Body of pancreas (tissue), 4 donors: Measurements from ENCODE around the gene NXF1. TPM values are rescaled to one million over a fixed set of nuclear protein-coding genes. Genes with fewer than 3 reads are reported as not detected.
A peak's percentile ranks its signal among the peaks of the same experiment; 100 is the strongest.

Experiments used
- ATAC-seq: fragments of 150-250 bp; one replicate; pipeline ENCODE4 v1.9.1; 2016
- DNase-seq, 4 donors: peaks; one replicate each; pipeline ENCODE4 v3.0.0-alpha.2; 2019
- H3K27ac ChIP-seq, 4 donors: fragments of 200-600 bp; sonication (generic); 1 replicate in 3 of 4; 2 replicates in 1 of 4; pipeline versions ENCODE4 v1.5.1 to v1.6.1; 2016 to 2019; ENCODE audit warnings: mild to moderate bottlenecking in 1 of 4, mixed read lengths in 1 of 4, moderate library complexity in 1 of 4
- H3K27me3 ChIP-seq, 2 donors: fragments of 200-600 bp; sonication (generic); one replicate each; pipeline ENCODE4 v1.6.0; 2016; ENCODE audit warnings: mild to moderate bottlenecking in 1 of 2
- H3K36me3 ChIP-seq, 2 donors: fragments of 200-600 bp; sonication (generic); replicated peaks in 1 of 2; 2 replicates each; pipeline ENCODE4 v1.5.1; 2016; ENCODE audit warnings: low read depth in 2 of 2; ENCODE audit not compliant: insufficient read depth in 1 of 2
- H3K4me1 ChIP-seq: fragments of 200-600 bp; sonication (generic); one replicate; pipeline ENCODE4 v1.6.0; 2016
- H3K4me3 ChIP-seq, 2 donors: fragments of 200-600 bp; sonication (generic); 1 replicate in 1 of 2; 2 replicates in 1 of 2; pipeline ENCODE4 v1.5.1; 2016 to 2019
- H3K9me3 ChIP-seq, 3 donors: fragments of 200-600 bp; sonication (generic); 1 replicate in 2 of 3; 2 replicates in 1 of 3; pipeline ENCODE4 v1.5.1; 2016
- CTCF ChIP-seq, 7 experiments: fragments of 450-650 bp in 4 of 7; fragments of 200-600 bp in 3 of 7; sonication (generic) in 3 of 7; IDR thresholded peaks; one replicate each; pipeline ENCODE4 v1.5.1; 2016 to 2019; ENCODE audit warnings: antibody characterized with exemption in 7 of 7
- POLR2A ChIP-seq, 3 donors: fragments of 450-650 bp; IDR thresholded peaks; one replicate each; pipeline ENCODE4 v1.6.1; 2016; ENCODE audit warnings: antibody characterized with exemption in 3 of 3, mild to moderate bottlenecking in 2 of 3
- WGBS, 2 donors: methylation state at CpG; one replicate each; pipeline ENCODE4 v1.1.5; 2017; 5-methylcytosine and 5-hydroxymethylcytosine counted together
- intact Hi-C: fragments of 100-400 bp; cut with DNase I; formaldehyde crosslinking; loops from one replicate; pipeline ENCODE4 v1.15.1; 2023
- total RNA-seq, 2 donors: library from RNA; depleted of rRNA; stranded (reverse); fragments of >200 nt; gene quantifications; one replicate each; pipeline ENCODE4 v1.1.0, GENCODE V29; 2016

The NXF1 gene
- total RNA-seq, 2 donors from 2014 or later, result 49.8 to 108 TPM

DNA sequence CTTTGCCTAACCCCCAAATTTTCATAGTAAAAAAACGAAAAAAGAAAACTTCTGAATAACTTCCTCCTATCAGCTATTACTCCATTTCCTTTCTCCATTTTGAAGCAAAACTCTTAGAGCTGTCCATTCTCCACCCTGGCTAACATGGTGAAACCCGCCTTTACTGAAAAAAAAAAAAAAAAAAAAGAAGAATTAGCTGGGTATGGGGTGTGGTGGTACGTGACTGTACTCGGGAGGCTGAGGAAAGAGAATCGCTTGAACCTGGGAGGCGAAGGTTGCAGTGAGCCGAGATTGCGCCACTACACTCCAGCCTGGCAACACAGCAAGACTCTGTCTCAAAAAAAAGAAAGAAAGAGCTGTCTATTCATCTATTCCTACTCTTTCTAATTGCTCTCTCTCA is 11.3 kb upstream of the NXF1 start:
- H3K36me3 ChIP-seq, result peaks cover 0 to 21% of the 10 kb centered on the region in 2 donors
- no peaks in the 10 kb centered on the region for H3K9me3 ChIP-seq
- H3K4me1 ChIP-seq, result no peaks in the 10 kb centered on the region
- TF ChIP-seq POLR2A (IDR thresholded peaks at IDR 0.05), result no peak
- DNase-seq (no peak), ATAC-seq (no peak)
- 78 to 90% methylated on average over 8 of the region's 8 CpGs for WGBS, 2 donors
- no peak overlapping the region for H3K27ac ChIP-seq
- H3K4me3 ChIP-seq, result no peak overlapping the region
- intact Hi-C loops, result no loop called here
- H3K27me3 ChIP-seq, result no peaks in the 10 kb centered on the region

DNA sequence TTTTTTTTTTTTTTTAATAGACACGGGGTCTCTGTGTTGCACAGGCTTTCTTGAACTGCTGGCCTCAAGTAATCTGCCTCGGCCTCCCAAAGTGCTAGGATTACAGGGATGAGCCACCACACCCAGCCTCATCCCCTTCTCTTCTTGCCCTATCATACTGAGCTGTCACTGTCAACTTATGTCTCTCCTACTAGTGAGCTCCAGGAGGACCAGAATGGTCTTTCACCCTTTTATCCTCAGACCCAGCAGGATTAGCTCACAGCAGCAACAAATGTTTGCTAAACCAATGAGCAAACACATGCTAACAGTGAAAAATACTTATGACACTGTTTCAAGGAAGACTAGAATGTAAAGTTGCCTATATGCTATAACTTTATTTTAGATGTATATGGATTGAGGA is 6.4 kb upstream of the NXF1 start:
- ATAC-seq (no peak), DNase-seq (no peak)
- 74 to 83% methylated on average over 2 of the region's 2 CpGs for WGBS, 2 donors
- H3K4me3 ChIP-seq, result no peak overlapping the region
- no peaks in the 10 kb centered on the region for H3K36me3 ChIP-seq
- H3K27ac ChIP-seq, result no peak overlapping the region
- TF ChIP-seq CTCF (IDR thresholded peaks at IDR 0.05), result no peak
- no peak for TF ChIP-seq POLR2A (IDR thresholded peaks at IDR 0.05)
- no peaks in the 10 kb centered on the region for H3K9me3 ChIP-seq
- intact Hi-C loops, result no loop called here
- H3K27me3 ChIP-seq, result no peaks in the 10 kb centered on the region
- peaks cover 1% of the 10 kb centered on the region for H3K4me1 ChIP-seq

DNA sequence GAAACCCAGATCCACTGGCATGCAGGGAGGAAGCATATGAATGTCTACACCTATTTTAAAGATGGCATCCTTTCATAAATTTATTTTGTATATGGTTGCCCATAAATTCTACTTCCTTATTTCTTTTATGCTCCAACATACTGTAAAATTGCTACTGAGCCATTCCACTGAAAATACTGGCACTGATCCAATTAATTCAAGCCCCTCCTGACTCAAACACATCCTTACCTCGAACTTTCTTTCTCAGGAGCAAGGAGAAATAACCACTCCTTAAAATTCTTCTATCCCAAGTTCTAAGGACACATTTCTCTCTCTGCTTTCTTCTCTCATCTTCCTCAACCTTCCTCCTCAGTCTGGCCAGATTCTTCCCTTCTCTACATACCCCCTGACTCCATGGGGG is 5.5 kb upstream of the NXF1 start:
- no peak for ATAC-seq
- H3K36me3 ChIP-seq, result no peaks in the 10 kb centered on the region
- no peak for TF ChIP-seq POLR2A (IDR thresholded peaks at IDR 0.05)
- no peak for TF ChIP-seq CTCF (IDR thresholded peaks at IDR 0.05)

DNA sequence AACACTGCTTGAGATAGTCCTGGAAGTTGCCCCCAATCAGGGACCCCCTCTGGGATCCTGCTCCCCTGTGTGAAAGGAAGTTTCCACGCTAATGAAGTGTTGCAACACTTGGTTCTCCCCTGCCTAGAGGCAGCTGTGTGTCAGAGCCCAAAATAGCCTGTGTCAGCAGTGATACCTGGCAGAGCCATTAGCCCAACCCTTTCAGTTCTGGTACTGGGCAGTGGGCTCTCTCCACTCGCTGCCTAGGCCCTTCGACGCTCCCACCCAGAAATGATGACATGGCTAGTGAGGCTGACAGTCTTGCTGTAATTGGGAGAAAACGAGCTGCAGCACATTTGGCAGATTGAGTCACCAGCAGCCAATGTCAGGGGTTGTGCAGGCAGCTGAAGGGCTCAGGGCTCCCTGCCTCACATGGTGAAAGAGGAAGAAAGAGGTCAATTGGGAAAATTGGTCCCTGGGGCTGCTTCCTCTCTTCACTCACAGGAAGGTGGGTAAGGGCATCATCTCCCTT is 1.4 kb upstream of the NXF1 start:
- WGBS, 2 donors, result 63 to 80% methylated on average over 4 to 5 of the region's 5 CpGs
- ATAC-seq (no peak), DNase-seq (peak in 3 of 4 donors; percentile 15 to 47 (median 27))
- Histone ChIP-seq H3K36me3 (no peaks in the 10 kb centered on the region), H3K4me1 (peaks cover 25% of the 10 kb centered on the region), H3K9me3 (no peaks in the 10 kb centered on the region), H3K4me3 (no peak overlapping the region), H3K27ac (peak overlapping the region; percentile 53 to 92 (median 84)), H3K27me3 (no peaks in the 10 kb centered on the region)
- intact Hi-C loops, result no loop called here
- no peak for TF ChIP-seq CTCF (IDR thresholded peaks at IDR 0.05)
- TF ChIP-seq POLR2A (IDR thresholded peaks at IDR 0.05), result peak in 1 of 3 donors; percentile 5

More for the DNA sequence above, 5.5 kb upstream of the NXF1 start:
- intact Hi-C loops, result no loop called here
- Histone ChIP-seq H3K27ac (no peak overlapping the region), H3K4me1 (peaks cover 11% of the 10 kb centered on the region), H3K27me3 (no peaks in the 10 kb centered on the region), H3K9me3 (no peaks in the 10 kb centered on the region), H3K4me3 (no peak overlapping the region)
- WGBS, 2 donors, result 14 to 20% methylated on average over 1 of the region's 1 CpG
- DNase-seq, result no peak

DNA sequence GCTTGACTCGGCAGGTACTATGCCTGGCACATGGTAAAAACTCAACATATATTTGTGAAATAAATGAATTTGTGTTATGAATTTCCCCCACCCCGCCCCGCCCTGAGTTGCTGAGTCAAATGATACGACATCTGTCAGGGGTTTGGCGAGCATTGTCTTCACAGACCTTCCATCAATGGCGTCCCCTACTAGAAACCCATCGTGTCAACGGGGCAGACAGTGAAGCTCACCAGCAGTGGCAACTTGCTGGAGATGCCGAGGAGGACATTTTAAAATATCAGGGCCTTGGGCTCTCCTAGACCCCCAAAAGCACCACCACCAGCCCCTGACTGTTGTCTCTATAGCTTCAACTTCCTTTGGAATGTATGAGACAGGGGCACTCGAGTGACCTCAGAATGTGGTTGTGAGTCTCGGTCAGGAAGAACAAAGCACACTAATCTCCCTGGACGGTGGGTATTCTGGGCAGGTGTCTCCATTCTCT is 761 bp upstream of the NXF1 start:
- no peak for ATAC-seq
- 13 to 24% methylated on average over 12 of the region's 12 CpGs for WGBS, 2 donors
- Histone ChIP-seq H3K9me3 (no peaks in the 10 kb centered on the region), H3K4me1 (peaks cover 25% of the 10 kb centered on the region), H3K27me3 (no peaks in the 10 kb centered on the region), H3K4me3 (no peak overlapping the region), H3K36me3 (peaks cover 0 to 7% of the 10 kb centered on the region in 2 donors), H3K27ac (peak overlapping the region; percentile 53 to 92 (median 84))
- no peak for DNase-seq
- TF ChIP-seq POLR2A (IDR thresholded peaks at IDR 0.05) (no peak), CTCF (IDR thresholded peaks at IDR 0.05) (no peak)
- intact Hi-C loops, result no loop called here
